ENCODE data around the gene PLEKHA3.

DNA sequence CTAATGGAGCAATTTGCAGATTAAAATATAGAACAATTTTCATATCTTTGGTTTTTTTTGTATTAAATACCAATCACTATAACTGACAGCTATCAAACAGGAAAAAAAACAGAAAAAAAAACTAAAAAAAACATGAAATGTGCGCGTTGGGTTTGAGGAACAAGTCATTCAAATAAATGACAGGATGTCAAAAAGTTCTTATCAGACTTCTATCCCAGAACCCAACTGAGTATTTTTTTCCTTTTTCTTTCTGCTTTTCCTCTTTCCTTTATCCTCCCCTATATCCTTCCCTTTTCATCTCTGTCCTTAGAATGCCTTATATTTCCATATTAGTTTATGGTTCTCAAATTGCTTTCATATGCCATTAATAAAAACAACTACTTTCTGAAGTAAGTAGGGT is 43.6 kb upstream of the PLEKHA3 start:
- TF ChIP-seq EZH2 (IDR thresholded peaks at IDR 0.05), result no peak
- TF ChIP-seq, protein P1, sequence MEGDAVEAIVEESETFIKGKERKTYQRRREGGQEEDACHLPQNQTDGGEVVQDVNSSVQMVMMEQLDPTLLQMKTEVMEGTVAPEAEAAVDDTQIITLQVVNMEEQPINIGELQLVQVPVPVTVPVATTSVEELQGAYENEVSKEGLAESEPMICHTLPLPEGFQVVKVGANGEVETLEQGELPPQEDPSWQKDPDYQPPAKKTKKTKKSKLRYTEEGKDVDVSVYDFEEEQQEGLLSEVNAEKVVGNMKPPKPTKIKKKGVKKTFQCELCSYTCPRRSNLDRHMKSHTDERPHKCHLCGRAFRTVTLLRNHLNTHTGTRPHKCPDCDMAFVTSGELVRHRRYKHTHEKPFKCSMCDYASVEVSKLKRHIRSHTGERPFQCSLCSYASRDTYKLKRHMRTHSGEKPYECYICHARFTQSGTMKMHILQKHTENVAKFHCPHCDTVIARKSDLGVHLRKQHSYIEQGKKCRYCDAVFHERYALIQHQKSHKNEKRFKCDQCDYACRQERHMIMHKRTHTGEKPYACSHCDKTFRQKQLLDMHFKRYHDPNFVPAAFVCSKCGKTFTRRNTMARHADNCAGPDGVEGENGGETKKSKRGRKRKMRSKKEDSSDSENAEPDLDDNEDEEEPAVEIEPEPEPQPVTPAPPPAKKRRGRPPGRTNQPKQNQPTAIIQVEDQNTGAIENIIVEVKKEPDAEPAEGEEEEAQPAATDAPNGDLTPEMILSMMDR (IDR thresholded peaks at IDR 0.05), result no peak
- no peak for TF ChIP-seq EZH2phosphoT487 (IDR thresholded peaks at IDR 0.05)

Measured in neural progenitor cell (in vitro differentiated cells).